WTC11 (cell line): ENCODE results near the gene GALNT17.

Source experiments
- ATF6 ChIP-seq: sonication (generic); formaldehyde crosslinking; IDR thresholded peaks from 2 replicates; pipeline ENCODE4 v1.8.1; 2023; ENCODE audit warnings: mild to moderate bottlenecking, missing genetic modification reagents
- EMX1 ChIP-seq: fragments of 250-450 bp; sonication (Bioruptor Pico); IDR thresholded peaks from 2 replicates; pipeline ENCODE4 v1.8.0; 2021; ENCODE audit warnings: mild to moderate bottlenecking
- FOXP1 ChIP-seq: sonication (generic); formaldehyde crosslinking; IDR thresholded peaks from 2 replicates; pipeline ENCODE4 v1.8.0; 2022; ENCODE audit warnings: missing genetic modification reagents, mild to moderate bottlenecking, moderate library complexity, borderline replicate concordance
- HMGXB4 ChIP-seq: sonication (generic); formaldehyde crosslinking; IDR thresholded peaks from 2 replicates; pipeline ENCODE4 v1.8.1; 2023; ENCODE audit warnings: mild to moderate bottlenecking, moderate library complexity, missing genetic modification reagents
- JUN ChIP-seq: sonication (generic); formaldehyde crosslinking; IDR thresholded peaks from 2 replicates; pipeline ENCODE4 v1.8.0; 2023; ENCODE audit warnings: mild to moderate bottlenecking, missing genetic modification reagents
- NR1H2 ChIP-seq: sonication (generic); formaldehyde crosslinking; IDR thresholded peaks from 2 replicates; pipeline ENCODE4 v1.9.0; 2021; ENCODE audit warnings: mild to moderate bottlenecking, moderate library complexity, missing genetic modification reagents
- NR2C2 ChIP-seq: sonication (generic); formaldehyde crosslinking; IDR thresholded peaks from 2 replicates; pipeline ENCODE4 v1.8.0; 2022; ENCODE audit warnings: mild to moderate bottlenecking, missing genetic modification reagents
- NR3C1 ChIP-seq: sonication (generic); formaldehyde crosslinking; conservative IDR thresholded peaks from 2 replicates; pipeline ENCODE4 v1.8.1; 2023; ENCODE audit warnings: low read depth, mild to moderate bottlenecking, missing genetic modification reagents
- SMAD3 ChIP-seq: sonication (generic); formaldehyde crosslinking; IDR thresholded peaks from 2 replicates; pipeline ENCODE4 v1.8.0; 2022; ENCODE audit warnings: missing genetic modification reagents, mild to moderate bottlenecking, borderline replicate concordance
- SP1 ChIP-seq: sonication (generic); formaldehyde crosslinking; conservative IDR thresholded peaks from 2 replicates; pipeline ENCODE4 v1.8.1; 2022; ENCODE audit warnings: missing genetic modification reagents
- TCF7 ChIP-seq: sonication (generic); formaldehyde crosslinking; IDR thresholded peaks from 2 replicates; pipeline ENCODE4 v1.8.0; 2022; ENCODE audit warnings: mild to moderate bottlenecking, low read depth, missing genetic modification reagents, moderate library complexity
- TF ChIP-seq, protein P1 (sequence below): fragments of 200-600 bp; IDR thresholded peaks from 2 replicates; pipeline ENCODE4 v1.8.0; 2022; ENCODE audit warnings: antibody characterized with exemption
- TF ChIP-seq, protein P2 (sequence below): sonication (generic); formaldehyde crosslinking; IDR thresholded peaks from 2 replicates; pipeline ENCODE4 v1.8.0; 2022; ENCODE audit warnings: mild to moderate bottlenecking, missing genetic modification reagents
- TF ChIP-seq, protein P3 (sequence below): sonication (generic); formaldehyde crosslinking; IDR thresholded peaks from 2 replicates; pipeline ENCODE4 v1.8.0; 2023; ENCODE audit warnings: missing genetic modification reagents, mild to moderate bottlenecking, borderline replicate concordance

DNA sequence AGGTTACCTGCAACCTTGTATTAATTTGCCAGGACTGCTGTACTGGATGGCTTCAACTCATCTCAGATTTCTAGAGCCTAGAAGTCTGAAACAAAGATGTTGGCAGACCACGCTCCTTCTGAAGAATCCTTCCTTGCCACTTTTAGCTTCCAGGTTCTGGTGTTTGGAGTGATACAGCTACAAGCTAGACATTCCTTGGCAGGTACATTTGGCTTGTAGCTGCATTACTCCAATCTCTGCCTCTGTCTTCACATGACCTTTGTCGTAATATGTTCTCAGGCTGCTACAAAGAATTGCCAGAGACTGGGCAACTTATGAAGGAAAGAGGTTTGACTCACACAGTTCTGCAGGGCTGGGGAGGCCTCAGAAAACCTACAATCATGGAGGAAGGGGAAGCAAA is 146.3 kb downstream of the GALNT17 start:
- no peak for TF ChIP-seq SP1 (CRISPR knock-in tag)
- TF ChIP-seq, protein P1, sequence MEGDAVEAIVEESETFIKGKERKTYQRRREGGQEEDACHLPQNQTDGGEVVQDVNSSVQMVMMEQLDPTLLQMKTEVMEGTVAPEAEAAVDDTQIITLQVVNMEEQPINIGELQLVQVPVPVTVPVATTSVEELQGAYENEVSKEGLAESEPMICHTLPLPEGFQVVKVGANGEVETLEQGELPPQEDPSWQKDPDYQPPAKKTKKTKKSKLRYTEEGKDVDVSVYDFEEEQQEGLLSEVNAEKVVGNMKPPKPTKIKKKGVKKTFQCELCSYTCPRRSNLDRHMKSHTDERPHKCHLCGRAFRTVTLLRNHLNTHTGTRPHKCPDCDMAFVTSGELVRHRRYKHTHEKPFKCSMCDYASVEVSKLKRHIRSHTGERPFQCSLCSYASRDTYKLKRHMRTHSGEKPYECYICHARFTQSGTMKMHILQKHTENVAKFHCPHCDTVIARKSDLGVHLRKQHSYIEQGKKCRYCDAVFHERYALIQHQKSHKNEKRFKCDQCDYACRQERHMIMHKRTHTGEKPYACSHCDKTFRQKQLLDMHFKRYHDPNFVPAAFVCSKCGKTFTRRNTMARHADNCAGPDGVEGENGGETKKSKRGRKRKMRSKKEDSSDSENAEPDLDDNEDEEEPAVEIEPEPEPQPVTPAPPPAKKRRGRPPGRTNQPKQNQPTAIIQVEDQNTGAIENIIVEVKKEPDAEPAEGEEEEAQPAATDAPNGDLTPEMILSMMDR = no peak
- no peak for TF ChIP-seq NR1H2 (CRISPR knock-in tag)
- TF ChIP-seq NR3C1 (CRISPR knock-in tag) = no peak
- TF ChIP-seq ATF6 (CRISPR knock-in tag) = no peak
- TF ChIP-seq, protein P2, sequence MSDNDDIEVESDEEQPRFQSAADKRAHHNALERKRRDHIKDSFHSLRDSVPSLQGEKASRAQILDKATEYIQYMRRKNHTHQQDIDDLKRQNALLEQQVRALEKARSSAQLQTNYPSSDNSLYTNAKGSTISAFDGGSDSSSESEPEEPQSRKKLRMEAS (CRISPR knock-in tag) = no peak
- TF ChIP-seq TCF7 = no peak
- TF ChIP-seq HMGXB4 = no peak
- no peak for TF ChIP-seq JUN
- no peak for TF ChIP-seq FOXP1 (CRISPR knock-in tag)
- TF ChIP-seq, protein P3, sequence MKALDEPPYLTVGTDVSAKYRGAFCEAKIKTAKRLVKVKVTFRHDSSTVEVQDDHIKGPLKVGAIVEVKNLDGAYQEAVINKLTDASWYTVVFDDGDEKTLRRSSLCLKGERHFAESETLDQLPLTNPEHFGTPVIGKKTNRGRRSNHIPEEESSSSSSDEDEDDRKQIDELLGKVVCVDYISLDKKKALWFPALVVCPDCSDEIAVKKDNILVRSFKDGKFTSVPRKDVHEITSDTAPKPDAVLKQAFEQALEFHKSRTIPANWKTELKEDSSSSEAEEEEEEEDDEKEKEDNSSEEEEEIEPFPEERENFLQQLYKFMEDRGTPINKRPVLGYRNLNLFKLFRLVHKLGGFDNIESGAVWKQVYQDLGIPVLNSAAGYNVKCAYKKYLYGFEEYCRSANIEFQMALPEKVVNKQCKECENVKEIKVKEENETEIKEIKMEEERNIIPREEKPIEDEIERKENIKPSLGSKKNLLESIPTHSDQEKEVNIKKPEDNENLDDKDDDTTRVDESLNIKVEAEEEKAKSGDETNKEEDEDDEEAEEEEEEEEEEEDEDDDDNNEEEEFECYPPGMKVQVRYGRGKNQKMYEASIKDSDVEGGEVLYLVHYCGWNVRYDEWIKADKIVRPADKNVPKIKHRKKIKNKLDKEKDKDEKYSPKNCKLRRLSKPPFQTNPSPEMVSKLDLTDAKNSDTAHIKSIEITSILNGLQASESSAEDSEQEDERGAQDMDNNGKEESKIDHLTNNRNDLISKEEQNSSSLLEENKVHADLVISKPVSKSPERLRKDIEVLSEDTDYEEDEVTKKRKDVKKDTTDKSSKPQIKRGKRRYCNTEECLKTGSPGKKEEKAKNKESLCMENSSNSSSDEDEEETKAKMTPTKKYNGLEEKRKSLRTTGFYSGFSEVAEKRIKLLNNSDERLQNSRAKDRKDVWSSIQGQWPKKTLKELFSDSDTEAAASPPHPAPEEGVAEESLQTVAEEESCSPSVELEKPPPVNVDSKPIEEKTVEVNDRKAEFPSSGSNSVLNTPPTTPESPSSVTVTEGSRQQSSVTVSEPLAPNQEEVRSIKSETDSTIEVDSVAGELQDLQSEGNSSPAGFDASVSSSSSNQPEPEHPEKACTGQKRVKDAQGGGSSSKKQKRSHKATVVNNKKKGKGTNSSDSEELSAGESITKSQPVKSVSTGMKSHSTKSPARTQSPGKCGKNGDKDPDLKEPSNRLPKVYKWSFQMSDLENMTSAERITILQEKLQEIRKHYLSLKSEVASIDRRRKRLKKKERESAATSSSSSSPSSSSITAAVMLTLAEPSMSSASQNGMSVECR (CRISPR knock-in tag) = no peak
- no peak for TF ChIP-seq EMX1 (CRISPR knock-in tag)
- no peak for TF ChIP-seq SMAD3 (CRISPR knock-in tag)
- TF ChIP-seq NR2C2 (CRISPR knock-in tag) = no peak
